SK-N-SH treated with all-trans-retinoic acid at 6 μM for 48 hours (cell line): ENCODE data around the gene ZNF219.

Experiments
- ATAC-seq: fragments of 200-7000 bp; cut with Tn5 transposase; 3 replicates; pipeline ENCODE4 v1.9.1; 2020; ENCODE audit warnings: mild to moderate bottlenecking, moderate library complexity
- ARNTL ChIP-seq: fragments of 450-650 bp; formaldehyde crosslinking; IDR thresholded peaks from 2 replicates; pipeline ENCODE4 v1.5.0; 2020; ENCODE audit warnings: low read depth, mild to moderate bottlenecking, moderate library complexity, borderline replicate concordance
- BACH2 ChIP-seq: fragments of 250-450 bp; sonication (Bioruptor Pico); IDR thresholded peaks from 2 replicates; pipeline ENCODE4 v1.9.0; 2021; ENCODE audit warnings: mild to moderate bottlenecking, borderline replicate concordance
- CREB5 ChIP-seq: fragments of 250-450 bp; sonication (Bioruptor Pico); IDR thresholded peaks from 2 replicates; pipeline ENCODE4 v1.5.1; 2020; ENCODE audit warnings: low read depth, mild to moderate bottlenecking, moderate library complexity
- CSDC2 ChIP-seq: fragments of 250-450 bp; sonication (Bioruptor Pico); IDR thresholded peaks from 2 replicates; pipeline ENCODE4 v1.5.0; 2020; ENCODE audit warnings: mild to moderate bottlenecking, moderate library complexity
- CSRNP3 ChIP-seq: fragments of 250-450 bp; sonication (Bioruptor Pico); IDR thresholded peaks from 2 replicates; pipeline ENCODE4 v1.5.1; 2021; ENCODE audit warnings: mild to moderate bottlenecking, moderate library complexity
- ESRRG ChIP-seq: fragments of 250-450 bp; sonication (Bioruptor Pico); IDR thresholded peaks from 2 replicates; pipeline ENCODE4 v1.6.1; 2021; ENCODE audit warnings: mild to moderate bottlenecking
- GLIS3 ChIP-seq: fragments of 250-450 bp; sonication (Bioruptor Pico); IDR thresholded peaks from 2 replicates; pipeline ENCODE4 v1.5.0; 2020; ENCODE audit warnings: mild to moderate bottlenecking, moderate library complexity
- ISL1 ChIP-seq: fragments of 250-450 bp; sonication (Bioruptor Pico); IDR thresholded peaks from 2 replicates; pipeline ENCODE4 v2.1.2; 2022; ENCODE audit warnings: mild to moderate bottlenecking, moderate library complexity
- OSR1 ChIP-seq: fragments of 250-450 bp; sonication (Bioruptor Pico); IDR thresholded peaks from 2 replicates; pipeline ENCODE4 v1.8.0; 2022; ENCODE audit warnings: moderate library complexity, mild to moderate bottlenecking, inconsistent platforms
- PATZ1 ChIP-seq: fragments of 250-450 bp; sonication (Bioruptor Pico); IDR thresholded peaks from 2 replicates; pipeline ENCODE4 v1.8.0; 2020; ENCODE audit warnings: mild to moderate bottlenecking, moderate library complexity, borderline replicate concordance
- POU6F1 ChIP-seq: fragments of 250-450 bp; sonication (Bioruptor Pico); IDR thresholded peaks from 2 replicates; pipeline ENCODE4 v1.8.0; 2021; ENCODE audit warnings: low read depth, mild to moderate bottlenecking, moderate library complexity, borderline replicate concordance
- PPARA ChIP-seq: fragments of 250-450 bp; sonication (Bioruptor Pico); IDR thresholded peaks from 2 replicates; pipeline ENCODE4 v1.5.0; 2020; ENCODE audit warnings: mild to moderate bottlenecking, borderline replicate concordance
- SNAI2 ChIP-seq: fragments of 250-450 bp; sonication (Bioruptor Pico); IDR thresholded peaks from 2 replicates; pipeline ENCODE4 v1.5.0; 2020; ENCODE audit warnings: mild to moderate bottlenecking, moderate library complexity
- TOX ChIP-seq: fragments of 250-450 bp; sonication (Bioruptor Pico); IDR thresholded peaks from 2 replicates; pipeline ENCODE4 v1.8.0; 2021; ENCODE audit warnings: mild to moderate bottlenecking, moderate library complexity, borderline replicate concordance
- TSHZ2 ChIP-seq: fragments of 250-450 bp; sonication (Bioruptor Pico); IDR thresholded peaks from 2 replicates; pipeline ENCODE4 v1.5.0; 2020; ENCODE audit warnings: mild to moderate bottlenecking, moderate library complexity
- ZC3H10 ChIP-seq: fragments of 250-450 bp; sonication (Bioruptor Pico); IDR thresholded peaks from 2 replicates; pipeline ENCODE4 v1.5.1; 2021; ENCODE audit warnings: mild to moderate bottlenecking, moderate library complexity
- ZFP3 ChIP-seq: fragments of 250-450 bp; sonication (Bioruptor Pico); IDR thresholded peaks from 2 replicates; pipeline ENCODE4 v1.5.0; 2020; ENCODE audit warnings: mild to moderate bottlenecking, moderate library complexity
- ZFP30 ChIP-seq: fragments of 450-650 bp; formaldehyde crosslinking; IDR thresholded peaks from 2 replicates; pipeline ENCODE4 v1.5.0; 2022; ENCODE audit warnings: mild to moderate bottlenecking, moderate library complexity
- ZNF565 ChIP-seq: fragments of 450-650 bp; formaldehyde crosslinking; conservative IDR thresholded peaks from 2 replicates; pipeline ENCODE4 v1.5.0; 2020; ENCODE audit warnings: low read depth, mild to moderate bottlenecking, moderate library complexity
- ZNF70 ChIP-seq: fragments of 450-650 bp; formaldehyde crosslinking; IDR thresholded peaks from 2 replicates; pipeline ENCODE4 v1.5.0; 2020; ENCODE audit warnings: mild to moderate bottlenecking, moderate library complexity
- ZNF8 ChIP-seq: fragments of 450-650 bp; formaldehyde crosslinking; IDR thresholded peaks from 2 replicates; pipeline ENCODE4 v1.5.0; 2020; ENCODE audit warnings: mild to moderate bottlenecking, moderate library complexity

Gene ZNF219

GRCh38 chr14:21070083-21070609 lies 28.3 kb downstream of the ZNF219 start, which contains the start of gene ARHGEF40 (continued):
- no peak for TF ChIP-seq POU6F1 (CRISPR knock-in tag)

GRCh38 chr14:21069388-21070082 lies 28.9 kb downstream of the ZNF219 start:
- peak; percentile 36 for ATAC-seq
- TF ChIP-seq ZNF8 (CRISPR knock-in tag) (no peak), ARNTL (no peak), CSDC2 (CRISPR knock-in tag) (no peak), ESRRG (CRISPR knock-in tag) (no peak), BACH2 (no peak), ZNF70 (CRISPR knock-in tag) (no peak), ZNF565 (CRISPR knock-in tag) (no peak), GLIS3 (CRISPR knock-in tag) (no peak), PATZ1 (CRISPR knock-in tag) (no peak), TSHZ2 (no peak), TOX (no peak)

GRCh38 chr14:21068521-21069387 lies 29.7 kb downstream of the ZNF219 start:
- no peak for TF ChIP-seq TOX
- TF ChIP-seq BACH2 = no peak
- no peak for TF ChIP-seq ZNF8 (CRISPR knock-in tag)
- no peak for TF ChIP-seq ESRRG (CRISPR knock-in tag)
- TF ChIP-seq ZNF70 (CRISPR knock-in tag) = no peak
- no peak for TF ChIP-seq ZFP30 (CRISPR knock-in tag)
- no peak for TF ChIP-seq ISL1 (CRISPR knock-in tag)
- no peak for TF ChIP-seq ZNF565 (CRISPR knock-in tag)
- no peak for TF ChIP-seq POU6F1 (CRISPR knock-in tag)
- TF ChIP-seq ARNTL = no peak
- TF ChIP-seq PATZ1 (CRISPR knock-in tag) = no peak
- TF ChIP-seq CREB5 (CRISPR knock-in tag) = no peak
- no peak for TF ChIP-seq ZFP3 (CRISPR knock-in tag)
- no peak for TF ChIP-seq SNAI2 (CRISPR knock-in tag)
- no peak for TF ChIP-seq CSDC2 (CRISPR knock-in tag)
- no peak for TF ChIP-seq CSRNP3 (CRISPR knock-in tag)
- TF ChIP-seq ZC3H10 (CRISPR knock-in tag) = no peak
- TF ChIP-seq PPARA (CRISPR knock-in tag) = no peak
- no peak for TF ChIP-seq OSR1 (CRISPR knock-in tag)
- peak; percentile 26 for ATAC-seq
